NOMO-1 treated with dmso at 0.1 percent for 144 hours (cell line): ENCODE measurements around the gene BCR.

Experiments
- DNase-seq: peaks from one replicate; lab custom pipeline; 2025; ENCODE audit not compliant: unreplicated experiment; lab: John Stamatoyannopoulos, UW

The BCR gene

GRCh38 chr22:23150762-23151161, 29.5 kb upstream of the BCR start:
- DNase-seq = no peak

GRCh38 chr22:23151827-23152226, 28.5 kb upstream of the BCR start:
- DNase-seq = no peak

GRCh38 chr22:23152238-23153114, 27.8 kb upstream of the BCR start:
- peak; percentile 62 for DNase-seq

GRCh38 chr22:23153994-23154393, 26.3 kb upstream of the BCR start:
- DNase-seq = no peak

- no peak for DNase-seq
Measured at GRCh38 chr22:23154461-23154860, 25.8 kb upstream of the BCR start.

- DNase-seq = no peak
Measured at GRCh38 chr22:23155143-23155542, 25.2 kb upstream of the BCR start.

GRCh38 chr22:23155831-23156230, 24.5 kb upstream of the BCR start:
- no peak for DNase-seq

GRCh38 chr22:23156286-23156685, 24.0 kb upstream of the BCR start:
- no peak for DNase-seq

- no peak for DNase-seq
Measured at GRCh38 chr22:23157560-23158515, 22.5 kb upstream of the BCR start.

GRCh38 chr22:23158516-23159290, 21.6 kb upstream of the BCR start:
- no peak for DNase-seq

- DNase-seq = no peak
Measured at GRCh38 chr22:23159291-23159630, 21.0 kb upstream of the BCR start.

GRCh38 chr22:23161029-23161428, 19.3 kb upstream of the BCR start:
- no peak for DNase-seq

- DNase-seq = no peak
Measured at GRCh38 chr22:23161574-23161973, 18.7 kb upstream of the BCR start.

GRCh38 chr22:23163665-23164064, 16.6 kb upstream of the BCR start:
- DNase-seq = no peak

GRCh38 chr22:23164091-23164490, 16.2 kb upstream of the BCR start:
- DNase-seq = no peak

GRCh38 chr22:23166042-23166831, 14.1 kb upstream of the BCR start:
- no peak for DNase-seq

GRCh38 chr22:23166841-23167616, 13.3 kb upstream of the BCR start:
- no peak for DNase-seq

- no peak for DNase-seq
Measured at GRCh38 chr22:23168391-23169042, 11.8 kb upstream of the BCR start.

GRCh38 chr22:23169043-23169406, 11.3 kb upstream of the BCR start:
- DNase-seq = no peak
